Measurements from ENCODE around the gene UTP25.

GRCh38 chr1:209886219-209886536, 58.4 kb downstream of the UTP25 start:
- no peak for TF ChIP-seq TAF1 (IDR thresholded peaks at IDR 0.05; ENCODE audit: borderline replicate concordance, insufficient read depth, low read length)
- TF ChIP-seq POLR2AphosphoS5 (IDR thresholded peaks at IDR 0.05; ENCODE audit: low read depth, low read length): no peak
